T-cell (primary cell): ENCODE measurements around the gene ANGPTL3. TPM values are rescaled to one million over a fixed set of nuclear protein-coding genes. Genes with fewer than 3 reads are reported as not detected.

Experiments used
- ATAC-seq, 4 experiments: fragments of 200-7000 bp in 3 of 4; fragments of 150-1000 bp in 1 of 4; cut with Tn5 transposase; replicated peaks in 1 of 4; 1 replicate in 3 of 4; 2 replicates in 1 of 4; pipeline ENCODE4 v1.10.0; 2021; ENCODE audit warnings: moderate library complexity in 3 of 4, mild to moderate bottlenecking in 2 of 4, moderate number of reproducible peaks in 1 of 4
- CTCF ChIA-PET, 2 donors: fragments of 300-600 bp; sonication (Branson Sonifier 250); formaldehyde crosslinking; loops; one replicate each; lab custom pipeline; 2022; ENCODE audit warnings: antibody characterized with exemption in 2 of 2; lab: Charles Lee
- POLR2A ChIA-PET, 2 donors: fragments of 300-600 bp; sonication (Branson Sonifier 250); formaldehyde crosslinking; loops; one replicate each; lab custom pipeline; 2022; ENCODE audit warnings: antibody characterized with exemption in 2 of 2; lab: Charles Lee
- DNase-seq, 35 experiments: peaks; one replicate each; pipeline versions ENCODE4 v3.0.0 to v3.0.0-alpha.2; 2013 to 2023
- H3K27ac ChIP-seq: one replicate; pipeline ENCODE4 v1.5.1; 2013; ENCODE audit warnings: low read length
- H3K27me3 ChIP-seq, 2 experiments: replicated peaks in 1 of 2; 1 replicate in 1 of 2; 2 replicates in 1 of 2; pipeline versions ENCODE4 v1.6.1 to v1.7.0; 2013; ENCODE audit warnings: low read length in 1 of 2, mixed read lengths in 1 of 2; ENCODE audit not compliant: control insufficient read depth in 2 of 2, insufficient read depth in 2 of 2; ENCODE audit errors: extremely low read depth in 1 of 2
- H3K36me3 ChIP-seq, 2 donors: 1 replicate in 1 of 2; 2 replicates in 1 of 2; pipeline versions ENCODE4 v1.6.1 to v1.7.0; 2013; ENCODE audit warnings: low read length in 1 of 2; ENCODE audit not compliant: control insufficient read depth in 2 of 2, insufficient read depth in 1 of 2; ENCODE audit errors: extremely low read depth in 1 of 2
- H3K4me1 ChIP-seq, 2 experiments: 1 replicate in 1 of 2; 2 replicates in 1 of 2; pipeline versions ENCODE4 v1.6.1 to v1.7.0; 2013; ENCODE audit warnings: low read length in 2 of 2, mixed read lengths in 1 of 2; ENCODE audit not compliant: insufficient read depth in 2 of 2, control insufficient read depth in 1 of 2; ENCODE audit errors: extremely low read depth in 1 of 2
- H3K4me3 ChIP-seq, 2 donors: 1 replicate in 1 of 2; 2 replicates in 1 of 2; pipeline versions ENCODE4 v1.5.1 to v1.7.0; 2013; ENCODE audit warnings: mild to moderate bottlenecking in 2 of 2, low read length in 1 of 2, moderate library complexity in 1 of 2; ENCODE audit not compliant: control insufficient read depth in 1 of 2; ENCODE audit errors: extremely low read depth in 1 of 2
- H3K9me3 ChIP-seq: 2 replicates; pipeline ENCODE4 v1.7.0; 2013
- H3K27ac Mint-ChIP-seq, 2 donors: one replicate each; pipeline ENCODE4 v1.8.0; 2020 to 2021; ENCODE audit warnings: mild to moderate bottlenecking in 2 of 2, mixed read lengths in 2 of 2
- H3K27me3 Mint-ChIP-seq, 2 donors: one replicate each; pipeline ENCODE4 v1.8.0; 2021 to 2022; ENCODE audit warnings: mixed read lengths in 2 of 2
- H3K36me3 Mint-ChIP-seq: one replicate; pipeline ENCODE4 v1.8.0; 2021; ENCODE audit warnings: mixed read lengths
- H3K4me1 Mint-ChIP-seq, 3 donors: one replicate each; pipeline ENCODE4 v1.8.0; 2020 to 2022; ENCODE audit warnings: mixed read lengths in 3 of 3, mild to moderate bottlenecking in 1 of 3
- H3K4me3 Mint-ChIP-seq, 3 donors: one replicate each; pipeline ENCODE4 v1.8.0; 2020 to 2022; ENCODE audit warnings: mild to moderate bottlenecking in 3 of 3, mixed read lengths in 3 of 3, moderate library complexity in 3 of 3
- H3K9me3 Mint-ChIP-seq, 3 donors: one replicate each; pipeline ENCODE4 v1.8.0; 2020 to 2022; ENCODE audit warnings: mixed read lengths in 3 of 3
- WGBS: methylation state at CpG from one replicate; pipeline ENCODE4 v1.1.5; 2013; ENCODE audit warnings: missing lambda C conversion rate; ENCODE audit not compliant: insufficient coverage; 5-methylcytosine and 5-hydroxymethylcytosine counted together
- total RNA-seq, 35 experiments: library from RNA in 6 of 35; stranded (reverse) in 6 of 35; fragments of 120-200 nt in 1 of 35; gene quantifications; one replicate each; pipeline versions ENCODE4 v1.2.1 to v1.2.4 and lab custom pipeline; 2013 to 2026

ANGPTL3 gene
- total RNA-seq, 5 donors from 2014 or later (not counting 1 experiment from before 2014, with no cell fraction given), result not detected

- Histone ChIP-seq H3K36me3 (peaks cover 0 to 3% of the 10 kb centered on the region in 2 donors), H3K27ac (no peak overlapping the region), H3K9me3 (no peaks in the 10 kb centered on the region), H3K4me1 (no peaks in the 10 kb centered on the region), H3K4me3 (no peak overlapping the region), H3K27me3 (no peaks in the 10 kb centered on the region)
- Mint-ChIP-seq H3K36me3 (peaks cover 21% of the 10 kb centered on the region), H3K4me3 (no peak overlapping the region), H3K9me3 (no peaks in the 10 kb centered on the region), H3K27ac (no peak overlapping the region), H3K27me3 (no peaks in the 10 kb centered on the region), H3K4me1 (peaks cover 0 to 6% (median 0%) of the 10 kb centered on the region in 3 donors)
- ChIA-PET POLR2A (no interaction called here), CTCF (no interaction called here)
- no peak for ATAC-seq
- DNase-seq, result no peak
Observed at GRCh38 chr1:62652387-62652786, 55.1 kb downstream of the ANGPTL3 start.

GRCh38 chr1:62654744-62655143, 57.4 kb downstream of the ANGPTL3 start:
- no peak overlapping the region for H3K27ac ChIP-seq
- Mint-ChIP-seq H3K9me3 (no peaks in the 10 kb centered on the region), H3K27me3 (no peaks in the 10 kb centered on the region), H3K27ac (no peak overlapping the region), H3K4me1 (peaks cover 0 to 6% (median 0%) of the 10 kb centered on the region in 3 donors), H3K36me3 (peaks cover 20% of the 10 kb centered on the region), H3K4me3 (no peak overlapping the region)
- H3K36me3 ChIP-seq, result peaks cover 0 to 3% of the 10 kb centered on the region in 2 donors
- ATAC-seq (no peak), DNase-seq (no peak)
- POLR2A ChIA-PET, result no interaction called here
- CTCF ChIA-PET, result no interaction called here
- H3K27me3 ChIP-seq, result peaks cover 0 to 3% of the 10 kb centered on the region in 2 experiments
- no peak overlapping the region for H3K4me3 ChIP-seq
- no peaks in the 10 kb centered on the region for H3K4me1 ChIP-seq
- H3K9me3 ChIP-seq, result no peaks in the 10 kb centered on the region
- no CpG with 5 or more reads among the region's 1 CpG for WGBS

Other genes with a start within 250 kb of the ANGPTL3 start
- gene USP1, start 160.5 kb upstream of the ANGPTL3 start, total RNA-seq, result 10 to 100 TPM; 25.9 to 36.5 (median 33.0) TPM
- gene DOCK7, start 90.9 kb downstream of the ANGPTL3 start, total RNA-seq, result 10 to 100 TPM in 3 of 5 donors, 1 to 10 TPM in 2; 8.2 to 25.6 (median 11.2) TPM
- gene ATG4C, start 186.6 kb downstream of the ANGPTL3 start, total RNA-seq, result 10 to 100 TPM in 3 of 5 donors, 1 to 10 TPM in 2; 6.4 to 11.8 (median 10.4) TPM